ENCODE measurements around the gene CAPN10.

Gene CAPN10

DNA sequence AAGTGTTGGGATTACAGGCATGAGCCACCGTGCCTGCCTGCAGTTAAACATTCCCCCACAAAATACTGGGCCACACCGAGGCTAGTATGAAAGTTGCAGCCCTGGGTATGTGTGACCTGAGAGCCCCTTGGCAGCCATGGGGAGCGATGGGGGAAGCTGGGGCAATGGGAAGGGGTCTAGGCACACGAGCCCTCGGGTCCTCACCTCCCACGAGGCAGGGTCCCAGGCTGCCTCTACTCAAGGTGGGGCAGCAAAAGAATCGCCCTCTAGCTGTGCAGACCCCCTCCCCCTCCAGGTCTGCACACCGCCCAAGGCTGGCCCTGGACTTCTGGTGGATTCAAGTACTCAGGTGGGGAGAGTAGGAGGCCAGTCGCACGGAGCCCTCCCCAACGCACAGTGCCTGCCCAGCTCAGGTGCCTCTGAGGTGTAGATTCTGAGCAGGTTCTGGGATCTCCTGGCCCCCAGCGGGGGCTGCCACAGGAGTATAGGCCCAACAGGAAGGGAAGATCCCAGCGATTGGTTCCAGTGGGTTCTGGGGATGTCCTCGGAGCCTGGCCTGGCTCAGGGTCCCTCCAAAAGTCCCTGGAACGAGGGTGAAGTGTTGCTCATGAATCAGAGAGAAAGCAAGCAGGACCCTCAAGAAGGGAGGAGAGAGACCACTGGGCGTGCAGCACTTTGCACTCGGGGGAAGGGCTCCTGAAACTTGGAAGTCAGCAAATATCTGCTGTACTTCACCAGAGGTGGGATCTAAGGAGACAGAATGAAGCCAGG is 41.4 kb downstream of the CAPN10 start:
- DNase-seq = no peak

DNA sequence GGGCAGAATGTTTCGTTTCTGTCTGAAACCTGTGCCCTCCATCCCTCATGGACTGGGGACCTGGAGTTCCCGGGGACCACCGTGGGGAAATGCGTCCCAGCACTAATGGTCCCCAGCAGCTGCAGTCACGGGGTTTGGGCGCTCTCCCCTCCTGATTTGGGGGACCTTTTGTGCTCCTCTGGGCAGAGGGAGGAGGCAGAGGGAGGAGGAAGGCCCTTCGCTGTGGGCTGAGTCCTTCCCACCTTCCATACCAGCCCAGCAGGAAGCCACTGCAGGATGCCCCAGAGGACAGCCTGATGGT is 41.9 kb downstream of the CAPN10 start:
- DNase-seq = no peak

DNA sequence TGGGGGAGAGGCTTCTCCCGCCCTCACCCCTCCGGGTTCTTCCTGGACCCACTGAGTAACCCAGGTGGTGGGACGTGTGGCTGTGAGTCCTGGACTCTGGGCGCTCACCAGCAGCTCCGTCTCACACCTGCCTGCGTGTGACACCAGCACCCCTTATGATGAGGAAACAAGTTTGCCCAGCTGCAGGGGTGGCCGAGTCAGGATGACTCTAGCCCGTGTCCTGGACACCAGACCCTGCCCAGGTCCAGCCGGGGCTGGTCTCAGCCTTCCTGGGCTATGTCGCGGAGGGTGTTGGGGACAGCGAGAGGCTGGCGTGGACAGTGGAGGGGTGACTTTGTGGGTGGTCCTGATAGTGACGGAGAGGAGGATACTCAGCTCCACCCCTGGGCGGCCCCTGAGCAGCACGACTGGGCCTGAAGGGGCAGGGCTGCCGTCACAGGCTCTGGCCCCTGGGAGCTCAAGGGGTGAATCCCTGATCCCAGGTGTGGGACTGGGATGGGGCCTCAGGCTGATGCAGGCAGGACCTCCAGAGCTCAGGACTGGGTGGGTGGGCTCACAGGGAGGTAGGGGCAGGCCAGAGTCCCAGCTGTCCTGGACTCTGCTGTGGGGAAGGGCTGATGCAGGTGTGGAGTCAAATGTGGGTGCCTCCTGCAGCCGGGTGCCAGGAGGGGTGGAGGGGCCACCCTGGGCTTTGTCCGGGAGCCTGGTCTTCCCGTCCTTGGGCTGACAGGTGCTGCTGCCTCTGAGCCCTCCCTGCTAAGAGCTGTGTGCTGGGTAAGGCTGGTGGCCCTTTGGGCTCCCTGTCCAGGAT is 42.5 kb downstream of the CAPN10 start:
- DNase-seq = no peak

DNA sequence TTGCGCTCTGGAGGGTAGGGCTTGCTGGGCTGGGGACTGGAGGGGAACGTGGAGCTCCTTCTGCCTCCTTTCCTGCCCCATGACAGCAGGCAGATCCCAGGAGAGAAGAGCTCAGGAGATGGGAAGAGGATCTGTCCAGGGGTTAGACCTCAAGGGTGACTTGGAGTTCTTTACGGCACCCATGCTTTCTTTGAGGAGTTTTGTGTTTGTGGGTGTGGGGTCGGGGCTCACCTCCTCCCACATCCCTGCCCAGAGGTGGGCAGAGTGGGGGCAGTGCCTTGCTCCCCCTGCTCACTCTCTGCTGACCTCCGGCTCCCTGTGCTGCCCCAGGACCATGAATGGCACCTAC is 43.1 kb downstream of the CAPN10 start:
- no peak for DNase-seq

DNA sequence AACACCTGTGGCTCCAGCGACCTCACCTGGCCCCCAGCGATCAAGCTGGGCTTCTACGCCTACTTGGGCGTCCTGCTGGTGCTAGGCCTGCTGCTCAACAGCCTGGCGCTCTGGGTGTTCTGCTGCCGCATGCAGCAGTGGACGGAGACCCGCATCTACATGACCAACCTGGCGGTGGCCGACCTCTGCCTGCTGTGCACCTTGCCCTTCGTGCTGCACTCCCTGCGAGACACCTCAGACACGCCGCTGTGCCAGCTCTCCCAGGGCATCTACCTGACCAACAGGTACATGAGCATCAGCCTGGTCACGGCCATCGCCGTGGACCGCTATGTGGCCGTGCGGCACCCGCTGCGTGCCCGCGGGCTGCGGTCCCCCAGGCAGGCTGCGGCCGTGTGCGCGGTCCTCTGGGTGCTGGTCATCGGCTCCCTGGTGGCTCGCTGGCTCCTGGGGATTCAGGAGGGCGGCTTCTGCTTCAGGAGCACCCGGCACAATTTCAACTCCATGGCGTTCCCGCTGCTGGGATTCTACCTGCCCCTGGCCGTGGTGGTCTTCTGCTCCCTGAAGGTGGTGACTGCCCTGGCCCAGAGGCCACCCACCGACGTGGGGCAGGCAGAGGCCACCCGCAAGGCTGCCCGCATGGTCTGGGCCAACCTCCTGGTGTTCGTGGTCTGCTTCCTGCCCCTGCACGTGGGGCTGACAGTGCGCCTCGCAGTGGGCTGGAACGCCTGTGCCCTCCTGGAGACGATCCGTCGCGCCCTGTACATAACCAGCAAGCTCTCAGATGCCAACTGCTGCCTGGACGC is 43.6 kb downstream of the CAPN10 start:
- no peak for DNase-seq

DNA sequence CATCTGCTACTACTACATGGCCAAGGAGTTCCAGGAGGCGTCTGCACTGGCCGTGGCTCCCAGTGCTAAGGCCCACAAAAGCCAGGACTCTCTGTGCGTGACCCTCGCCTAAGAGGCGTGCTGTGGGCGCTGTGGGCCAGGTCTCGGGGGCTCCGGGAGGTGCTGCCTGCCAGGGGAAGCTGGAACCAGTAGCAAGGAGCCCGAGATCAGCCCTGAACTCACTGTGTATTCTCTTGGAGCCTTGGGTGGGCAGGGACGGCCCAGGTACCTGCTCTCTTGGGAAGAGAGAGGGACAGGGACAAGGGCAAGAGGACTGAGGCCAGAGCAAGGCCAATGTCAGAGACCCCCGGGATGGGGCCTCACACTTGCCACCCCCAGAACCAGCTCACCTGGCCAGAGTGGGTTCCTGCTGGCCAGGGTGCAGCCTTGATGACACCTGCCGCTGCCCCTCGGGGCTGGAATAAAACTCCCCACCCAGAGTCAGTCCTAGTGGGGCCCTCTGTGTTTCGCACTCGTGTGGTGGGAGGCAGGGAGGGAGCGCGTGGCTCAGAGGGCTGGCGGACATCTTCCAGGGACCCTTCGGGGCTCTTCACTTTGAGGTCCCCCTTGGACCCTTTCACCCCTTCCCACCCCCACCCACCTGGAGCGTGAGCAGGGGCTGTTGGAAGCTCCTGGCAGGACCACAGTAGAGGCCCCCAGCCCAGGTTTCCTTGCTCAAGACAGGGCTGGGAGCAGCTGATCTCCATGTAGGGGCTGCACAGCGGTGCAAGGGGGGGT is 44.4 kb downstream of the CAPN10 start:
- DNase-seq = no peak

DNA sequence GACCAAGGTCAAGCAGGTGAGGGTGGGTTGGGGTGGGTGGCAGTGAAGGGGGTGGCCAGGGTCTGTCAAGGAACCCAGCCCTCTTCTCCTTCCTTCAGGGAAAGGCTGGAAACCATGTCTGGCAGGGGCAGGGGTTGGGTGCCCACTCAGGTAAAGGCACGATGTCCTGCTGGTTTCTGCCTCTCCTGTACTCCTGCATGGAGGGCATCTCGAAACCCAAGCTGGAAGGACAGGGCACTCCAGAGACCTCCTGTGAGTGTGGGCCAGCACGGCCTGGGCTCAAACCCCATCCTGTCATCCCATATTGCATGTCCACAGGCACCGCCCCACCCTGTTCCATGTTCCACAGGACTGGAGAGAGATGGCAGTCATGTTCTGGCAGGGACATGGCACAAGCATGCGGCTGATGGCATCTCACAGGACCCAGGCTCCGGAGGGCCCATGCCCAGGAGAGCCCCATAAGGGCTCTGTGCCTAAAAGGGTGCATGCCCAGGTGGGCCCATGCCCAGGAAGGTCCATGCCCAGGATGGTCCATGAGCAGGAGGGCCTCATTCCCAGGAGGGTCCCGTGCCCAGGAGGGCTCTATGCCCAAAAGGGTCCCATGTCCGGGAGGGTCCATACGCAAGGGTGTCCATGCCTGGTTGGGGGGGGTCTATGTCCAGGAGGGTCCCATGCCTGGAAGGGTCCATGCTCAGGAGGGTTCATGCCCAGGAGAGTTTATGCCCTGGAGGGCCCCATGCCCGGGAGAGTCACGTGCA is 45.2 kb downstream of the CAPN10 start:
- DNase-seq = no peak

DNA sequence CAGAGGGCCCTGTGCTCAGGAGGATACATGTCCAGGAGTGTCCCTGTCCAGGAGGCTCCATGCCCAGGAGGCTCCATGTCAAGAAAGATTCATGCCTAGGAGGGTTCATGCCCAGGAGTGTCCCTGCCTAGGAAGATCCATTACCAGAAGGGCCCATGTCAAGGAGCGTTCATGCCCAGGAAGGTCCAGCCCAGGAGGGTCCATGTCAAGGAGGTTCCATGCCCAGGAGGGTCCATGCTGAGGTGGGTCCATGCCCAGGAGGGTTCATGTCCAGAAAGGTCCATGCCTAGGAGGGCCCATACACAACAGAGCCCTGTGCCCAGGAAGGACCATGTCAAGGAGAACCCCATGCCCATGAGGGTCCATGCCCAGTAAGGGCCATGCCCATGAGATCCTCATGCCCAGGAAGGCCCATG is 45.8 kb downstream of the CAPN10 start:
- no peak for DNase-seq

DNA sequence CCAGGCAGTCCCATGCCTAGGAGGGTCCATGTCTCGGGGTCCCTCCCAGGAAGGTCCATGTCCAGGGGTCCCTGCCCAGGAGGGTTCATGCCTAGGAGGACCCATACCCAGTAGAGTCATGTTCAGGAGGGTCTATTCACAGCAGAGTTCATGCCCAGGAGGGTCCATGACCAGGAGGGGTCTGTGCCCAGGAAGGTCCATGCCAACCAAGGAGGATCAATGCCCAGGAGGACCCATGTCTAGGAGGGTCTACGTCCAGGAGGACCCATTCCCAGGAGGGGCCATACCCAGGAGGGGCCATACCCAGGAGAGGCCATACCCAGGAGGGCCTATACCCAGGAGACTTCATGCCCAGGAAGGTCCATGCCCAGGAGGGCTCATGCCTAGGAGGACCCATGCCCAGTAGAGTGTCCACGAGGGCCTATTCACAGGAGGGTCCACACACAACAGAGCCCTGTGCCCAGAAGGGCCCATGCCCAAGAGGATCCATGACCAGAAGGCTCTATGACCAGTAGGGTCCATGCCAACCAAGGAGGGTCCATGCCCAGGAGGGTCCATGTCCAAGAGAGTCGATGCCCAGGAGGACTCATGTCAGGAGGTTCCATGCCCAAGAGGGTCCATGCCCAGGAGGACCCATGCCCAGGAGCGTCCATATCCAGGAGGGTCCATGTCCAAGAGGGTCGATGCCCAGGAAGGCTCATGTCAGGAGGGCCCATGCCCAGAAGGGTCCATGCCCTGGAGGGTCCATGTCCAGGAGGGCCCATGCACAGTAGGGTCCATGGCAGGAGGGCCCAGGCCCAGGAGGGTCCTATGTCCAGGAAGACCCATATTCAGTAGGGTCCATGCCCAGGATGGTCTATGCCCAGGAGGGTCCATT is 48.8 kb downstream of the CAPN10 start:
- no peak for DNase-seq

DNA sequence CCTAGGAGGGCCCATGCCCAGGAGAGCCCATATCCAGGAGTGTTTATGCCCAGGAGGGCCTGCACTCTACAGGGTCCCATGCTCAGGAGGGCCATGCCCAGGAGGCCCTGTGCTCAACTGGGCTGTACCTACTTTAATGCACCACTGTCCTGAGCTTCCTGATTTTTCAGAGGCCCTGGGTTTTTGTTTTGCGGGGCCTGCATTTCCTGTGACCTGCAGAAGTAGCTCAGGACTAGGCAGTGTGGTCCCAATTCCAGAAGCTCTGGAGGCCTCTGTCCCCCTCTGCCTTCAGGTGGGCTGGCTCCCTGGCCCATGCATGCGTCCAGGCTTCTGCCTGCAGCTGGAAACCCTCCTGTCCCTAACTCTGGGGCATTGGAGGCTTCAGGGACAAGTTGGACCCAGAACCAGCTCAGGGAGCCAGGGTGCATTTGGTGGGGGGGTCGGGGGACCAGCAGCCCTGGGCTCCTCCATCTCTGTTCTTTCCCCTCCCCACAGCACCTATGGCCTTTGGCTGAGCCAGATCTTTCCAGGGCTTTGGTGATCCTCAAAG is 49.5 kb downstream of the CAPN10 start:
- DNase-seq = no peak

DNA sequence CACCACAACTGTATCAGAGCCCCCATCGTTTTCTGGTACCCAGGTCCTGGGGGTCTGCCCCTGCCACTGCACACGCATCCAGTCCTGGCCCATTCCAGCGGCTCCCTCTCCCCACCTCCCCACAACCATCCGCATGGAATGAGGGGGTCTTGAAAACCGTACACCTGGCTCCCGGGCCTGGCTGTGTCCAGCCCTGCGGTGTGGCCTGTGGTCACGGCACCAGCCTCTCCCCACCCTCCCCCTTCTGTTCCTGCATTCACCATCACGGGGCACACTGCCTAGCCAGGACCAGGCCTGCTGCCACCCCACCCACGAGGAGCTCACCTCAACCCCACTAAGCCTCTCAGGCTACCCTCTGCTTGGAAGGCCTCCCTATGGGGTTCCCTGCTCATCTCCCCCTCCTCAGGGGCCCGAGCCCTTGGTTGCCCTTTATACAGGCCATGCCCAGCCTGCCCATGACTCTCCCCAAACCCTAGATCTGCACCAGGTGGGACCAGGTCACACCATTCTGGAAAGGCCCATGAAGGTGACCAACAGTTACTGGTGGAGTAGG is 50.1 kb downstream of the CAPN10 start:
- DNase-seq = no peak

DNA sequence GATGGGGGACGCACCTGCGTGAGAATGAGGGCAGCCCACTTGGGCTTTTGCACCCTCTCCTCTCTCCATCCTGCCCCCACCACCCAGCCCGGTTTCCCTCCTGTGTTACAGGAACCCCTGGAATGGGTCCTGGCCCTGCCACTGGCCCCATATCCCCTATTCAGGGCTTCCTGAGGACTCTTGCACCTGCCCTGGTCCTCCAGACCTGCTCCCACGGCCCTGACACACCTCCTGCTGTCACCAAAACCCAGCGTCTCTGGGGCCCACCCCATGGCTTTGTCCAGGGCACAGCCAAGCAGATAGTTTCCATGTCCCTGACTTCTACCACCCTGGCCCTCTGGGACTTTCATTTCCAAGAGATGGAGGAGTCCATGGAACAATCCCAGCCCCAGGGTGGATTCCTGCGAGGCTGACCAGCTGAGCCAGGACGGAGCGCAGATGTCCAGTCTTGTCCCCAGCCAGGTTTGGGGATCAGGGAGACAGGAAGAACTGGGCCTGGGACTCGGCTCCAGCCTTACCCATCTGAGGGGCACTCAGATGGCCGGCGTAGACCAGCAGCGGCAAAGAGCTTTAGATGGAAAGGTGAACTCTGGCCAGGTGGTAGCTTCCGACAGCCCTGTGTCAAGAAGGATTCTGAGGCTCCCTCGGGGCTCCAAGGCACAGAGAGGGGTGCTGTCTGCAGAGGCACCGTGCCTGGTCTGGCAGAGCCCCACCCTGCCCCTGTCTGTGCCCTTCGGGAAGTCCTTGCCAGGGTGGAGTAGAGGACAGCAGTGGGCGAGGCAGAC is 50.8 kb downstream of the CAPN10 start:
- DNase-seq = no peak

DNA sequence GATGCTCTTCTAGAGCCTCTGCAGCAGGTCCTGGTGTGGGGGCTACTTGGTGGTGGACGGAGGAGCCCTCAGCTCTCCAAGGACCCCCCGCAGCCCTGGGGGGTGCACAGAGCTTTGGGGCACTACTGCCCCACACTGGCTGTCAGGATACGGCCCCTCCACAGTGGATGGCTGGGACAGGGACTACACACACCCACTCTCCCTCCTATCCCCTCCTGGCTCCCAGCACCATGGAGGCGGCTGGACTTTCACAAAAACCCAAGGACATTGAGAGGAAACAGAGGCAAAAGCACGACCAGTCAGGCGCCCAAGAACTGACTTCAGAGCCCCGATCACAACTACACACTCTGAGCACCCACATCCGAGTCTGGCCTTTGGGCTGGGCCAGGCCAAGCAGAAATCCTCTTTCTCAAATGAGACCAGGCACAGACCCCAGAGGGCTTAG is 51.4 kb downstream of the CAPN10 start:
- DNase-seq = no peak

DNA sequence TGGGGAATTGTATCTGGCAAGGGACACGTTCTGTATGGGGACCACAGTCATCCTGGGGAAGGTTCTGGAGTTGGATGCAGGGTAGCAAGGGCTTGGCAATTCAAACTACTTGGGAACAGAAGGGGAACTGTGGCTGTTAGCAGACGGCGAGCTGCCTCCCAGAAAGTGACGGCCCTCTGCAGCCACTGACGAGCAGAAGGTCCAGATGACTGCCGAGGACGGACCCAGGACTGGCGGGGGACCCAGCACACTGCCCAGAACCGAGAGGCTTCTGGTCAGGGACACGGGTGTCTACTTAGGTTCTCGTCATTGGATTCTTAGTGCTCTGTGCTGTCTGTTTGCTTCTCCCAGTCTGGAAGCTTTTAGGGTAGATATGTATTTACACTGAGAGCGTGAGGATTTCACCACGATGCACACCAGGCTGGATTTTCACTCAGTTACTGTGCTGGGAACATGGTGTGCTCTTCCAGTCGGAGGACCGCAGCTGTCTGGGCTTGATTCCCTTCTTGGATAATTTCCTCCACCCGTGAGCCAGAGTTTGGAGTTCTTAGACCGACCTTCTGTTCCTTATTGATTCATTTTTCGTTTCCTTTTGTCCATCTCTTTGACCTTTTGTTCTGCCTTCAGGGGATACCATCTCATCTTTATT is 52.1 kb downstream of the CAPN10 start:
- DNase-seq = no peak

DNA sequence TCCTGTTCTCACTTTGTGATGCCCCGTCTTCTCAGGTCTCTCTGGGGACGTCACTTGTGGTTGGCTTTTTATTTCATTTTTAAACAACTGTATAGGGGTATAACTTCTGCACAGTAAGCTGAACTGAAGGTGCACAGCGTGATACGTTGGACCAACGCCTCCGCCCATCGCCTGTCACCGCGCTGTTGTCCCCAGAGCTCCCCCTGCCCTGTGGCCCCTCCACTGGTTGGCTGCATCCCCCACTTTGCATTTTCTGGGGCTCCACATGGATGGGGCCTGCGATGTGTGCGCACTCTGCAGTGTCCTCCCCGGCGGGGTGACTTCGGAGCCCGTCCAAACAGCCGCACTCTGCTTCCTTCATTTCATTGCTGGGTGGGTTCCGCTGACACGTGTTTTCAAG is 53.0 kb downstream of the CAPN10 start:
- no peak for DNase-seq

DNA sequence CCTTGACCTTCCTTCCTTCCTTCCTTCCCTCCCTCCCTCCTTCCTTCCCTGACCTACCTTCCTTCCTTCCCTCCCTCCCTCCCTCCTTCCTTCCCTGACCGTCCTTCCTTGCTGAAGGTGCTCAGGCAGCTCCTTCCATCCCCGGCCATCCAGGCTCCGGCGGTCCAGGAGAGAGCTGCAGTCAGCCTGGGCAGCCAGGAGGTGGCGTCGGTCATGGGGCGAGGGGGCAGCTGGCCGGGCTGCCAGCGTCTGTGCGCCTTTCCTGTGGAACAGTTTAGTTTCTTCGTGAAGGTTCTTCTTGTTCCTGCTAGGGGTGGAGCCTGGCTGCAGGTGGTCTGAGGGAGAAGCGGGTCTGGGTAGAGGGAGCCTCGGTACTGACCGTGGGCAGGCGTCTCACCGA is 54.4 kb downstream of the CAPN10 start:
- DNase-seq = no peak

DNA sequence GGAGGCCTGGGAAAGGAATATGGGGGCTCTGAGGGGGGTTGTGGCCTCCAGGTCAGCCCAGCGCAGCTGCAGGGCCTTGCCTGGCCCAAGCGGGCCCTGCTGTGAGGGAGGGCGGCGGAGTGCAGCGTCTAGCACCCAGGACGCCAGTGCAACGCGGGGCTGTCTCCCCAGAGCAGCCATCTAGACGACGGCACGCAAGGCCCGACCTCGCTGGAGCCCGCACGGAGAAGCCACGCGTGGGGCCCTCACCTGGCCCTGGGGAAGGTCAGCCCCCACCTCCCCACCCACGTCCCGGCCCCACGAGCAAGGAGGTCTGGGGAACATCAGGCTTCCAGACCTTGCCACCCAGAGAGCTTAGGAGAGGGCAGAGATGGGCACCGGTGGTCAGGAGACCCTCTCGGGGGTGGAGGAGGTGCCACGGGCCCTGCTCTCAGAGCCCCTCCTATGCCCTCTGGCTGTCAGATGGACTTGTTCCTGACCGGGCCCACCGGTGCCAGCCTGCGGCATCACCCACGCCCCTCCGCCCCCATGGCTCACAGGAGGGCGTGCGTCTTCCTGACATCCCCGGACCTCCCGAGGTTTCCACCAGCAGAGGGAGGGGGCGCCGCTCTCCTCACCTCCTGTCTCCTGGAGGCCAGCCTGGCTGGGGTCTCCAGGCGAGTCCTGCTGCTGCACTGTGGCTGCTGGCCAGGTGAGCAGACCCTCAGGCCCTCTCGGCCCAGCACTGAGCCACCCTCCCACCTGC is 55.7 kb downstream of the CAPN10 start:
- DNase-seq = no peak

DNA sequence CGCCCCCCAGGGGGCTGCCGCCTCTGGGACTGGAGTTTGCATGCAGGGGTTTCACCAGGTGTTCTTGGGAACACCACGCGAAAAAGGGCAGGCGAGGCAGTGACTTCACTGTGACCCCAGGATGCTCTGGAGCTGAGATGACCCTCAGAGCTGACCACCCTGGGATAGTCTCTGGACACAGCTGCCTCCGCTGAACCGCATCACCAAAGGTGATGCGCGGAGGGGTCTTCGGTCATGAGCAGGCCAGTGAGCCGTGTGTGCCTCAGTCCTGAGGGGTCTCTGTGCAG is 56.2 kb downstream of the CAPN10 start:
- no peak for DNase-seq

Data from NCI-H2171 treated with DMSO at 0.1 percent for 48 hours (cell line).